Brain pericyte (primary cell): ENCODE results near the gene RFX7.
A peak's percentile ranks its signal among the peaks of the same experiment; 100 is the strongest.

Experiments
- DNase-seq: peaks from one replicate; pipeline ENCODE4 v3.0.0-alpha.2; 2012; ENCODE audit warnings: low read depth, low spot score

The RFX7 gene

GRCh38 chr15:56244038-56244810, 545 bp upstream of the RFX7 start:
- DNase-seq: peak; percentile 26

- DNase-seq: no peak
These were observed 1.0 kb downstream of the RFX7 start for GRCh38 chr15:56242576-56243162.

DNA sequence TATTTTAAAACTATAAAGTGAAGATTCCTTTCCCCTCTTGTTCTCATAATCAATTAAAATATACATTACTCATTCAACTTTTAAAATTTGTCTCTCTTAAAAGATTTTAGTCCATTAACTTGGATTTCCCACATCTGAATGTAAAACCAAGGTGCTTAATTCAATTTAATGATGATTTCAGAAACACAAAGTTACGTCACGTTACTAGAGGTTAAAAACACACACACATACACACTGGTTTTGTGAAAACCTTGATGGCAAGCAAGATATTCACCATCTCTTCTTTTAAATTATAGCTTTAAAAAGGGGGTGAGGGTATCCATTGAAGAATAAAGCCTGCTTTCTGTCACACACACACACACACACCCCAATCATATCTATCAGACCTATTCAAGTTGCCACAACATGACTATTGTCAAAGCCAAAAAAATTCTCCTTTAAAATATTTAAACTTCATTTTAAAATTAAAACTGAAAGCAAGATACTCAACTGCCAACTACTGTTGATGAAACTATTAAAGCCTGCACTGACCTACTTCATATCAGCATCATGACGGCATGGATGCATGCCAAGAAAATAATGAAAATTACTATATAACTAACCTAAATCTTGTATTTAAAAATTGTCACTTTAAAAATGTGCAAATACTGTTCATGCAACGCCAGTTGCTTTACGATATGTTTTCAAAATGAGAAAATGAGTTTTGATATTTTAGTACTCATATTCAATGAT, 2.1 kb downstream of the RFX7 start:
- no peak for DNase-seq

DNA sequence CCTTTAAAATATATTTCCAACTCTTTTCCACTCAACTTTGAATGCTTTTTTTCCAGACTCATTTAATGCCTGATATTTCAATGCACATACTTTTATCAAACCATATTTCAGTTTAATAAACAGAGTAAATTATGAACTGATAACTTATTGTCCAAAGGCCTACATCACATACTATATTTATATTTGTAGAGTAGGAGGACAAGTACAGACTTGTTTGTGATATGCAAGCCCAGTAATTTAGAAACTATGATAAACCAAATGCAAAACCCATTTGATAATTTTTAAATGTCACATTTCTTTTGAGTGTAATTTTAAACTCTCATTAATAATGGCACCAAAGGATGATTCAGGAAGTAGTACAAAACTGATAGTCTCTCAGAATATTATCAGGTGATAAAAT, 3.3 kb downstream of the RFX7 start:
- DNase-seq: no peak

- no peak for DNase-seq
These were observed 7.5 kb downstream of the RFX7 start for GRCh38 chr15:56236197-56236596.

- DNase-seq: no peak
These were observed 8.9 kb downstream of the RFX7 start for GRCh38 chr15:56234804-56235203.

- no peak for DNase-seq
These were observed 10.1 kb downstream of the RFX7 start for GRCh38 chr15:56233549-56233948.

- DNase-seq: no peak
These were observed 11.6 kb downstream of the RFX7 start for GRCh38 chr15:56232058-56232457.

GRCh38 chr15:56228854-56229253, 14.8 kb downstream of the RFX7 start:
- no peak for DNase-seq

GRCh38 chr15:56228352-56228751, 15.3 kb downstream of the RFX7 start:
- no peak for DNase-seq

DNA sequence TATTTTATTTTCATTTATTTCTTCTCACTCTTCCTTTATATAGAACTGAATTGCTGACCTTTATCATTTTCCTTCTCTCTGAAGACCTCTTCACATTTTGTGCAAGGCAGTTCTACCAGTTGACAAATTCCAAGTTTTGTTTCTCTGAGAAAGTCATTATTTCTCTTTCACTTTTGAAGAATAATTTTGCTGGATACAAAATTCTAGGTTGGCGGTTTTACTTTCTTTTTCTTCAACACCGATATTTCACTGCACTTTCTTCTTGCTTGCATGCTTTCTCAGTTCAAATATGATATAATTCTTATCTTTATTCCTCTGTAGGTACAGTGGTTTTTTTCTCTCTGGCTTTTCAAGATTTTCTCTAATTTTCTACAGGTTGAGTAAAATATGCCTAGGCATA, 15.9 kb downstream of the RFX7 start:
- DNase-seq: no peak

DNA sequence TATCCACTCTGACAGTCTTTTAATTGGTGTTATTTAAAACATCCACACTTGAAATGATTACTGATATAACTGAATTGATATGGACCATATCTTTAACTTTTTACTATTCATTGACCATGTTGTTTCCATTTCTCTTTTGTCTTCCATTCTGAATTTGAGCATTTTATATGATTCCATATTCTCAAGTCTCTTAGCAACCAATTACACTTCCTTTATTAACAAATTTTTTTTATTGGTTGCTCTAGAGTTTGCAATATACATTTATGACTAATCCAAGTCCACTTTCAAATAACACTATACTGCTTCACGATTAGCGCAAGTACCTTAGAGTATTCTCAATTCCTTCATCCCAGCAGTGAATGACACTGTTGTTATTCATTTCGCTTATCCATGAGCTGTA, 16.4 kb downstream of the RFX7 start:
- no peak for DNase-seq

DNA sequence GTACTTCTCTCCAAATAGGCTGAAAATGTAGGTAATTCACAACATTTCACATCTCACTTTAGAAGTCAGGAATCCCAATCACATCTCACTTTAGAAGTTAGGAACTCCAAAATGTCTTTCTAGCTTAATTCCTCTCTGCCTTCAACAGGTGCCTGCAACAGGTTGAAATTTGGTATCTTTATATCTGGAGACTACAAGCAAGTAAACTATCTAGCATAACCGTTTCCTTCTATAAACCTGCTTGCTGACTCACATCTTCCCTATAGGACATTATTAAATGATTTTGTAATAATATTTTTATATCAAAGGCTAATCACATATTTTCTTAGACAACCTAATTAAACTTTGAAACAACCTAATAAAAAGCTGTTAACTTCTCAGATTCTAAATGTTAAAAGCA, 18.2 kb downstream of the RFX7 start:
- no peak for DNase-seq

GRCh38 chr15:56222302-56222701, 21.4 kb downstream of the RFX7 start:
- DNase-seq: no peak

GRCh38 chr15:56217341-56217740, 26.3 kb downstream of the RFX7 start:
- DNase-seq: no peak

GRCh38 chr15:56215769-56216168, 27.9 kb downstream of the RFX7 start:
- peak; percentile 82 for DNase-seq

GRCh38 chr15:56211960-56212550, 31.6 kb downstream of the RFX7 start:
- DNase-seq: no peak

DNA sequence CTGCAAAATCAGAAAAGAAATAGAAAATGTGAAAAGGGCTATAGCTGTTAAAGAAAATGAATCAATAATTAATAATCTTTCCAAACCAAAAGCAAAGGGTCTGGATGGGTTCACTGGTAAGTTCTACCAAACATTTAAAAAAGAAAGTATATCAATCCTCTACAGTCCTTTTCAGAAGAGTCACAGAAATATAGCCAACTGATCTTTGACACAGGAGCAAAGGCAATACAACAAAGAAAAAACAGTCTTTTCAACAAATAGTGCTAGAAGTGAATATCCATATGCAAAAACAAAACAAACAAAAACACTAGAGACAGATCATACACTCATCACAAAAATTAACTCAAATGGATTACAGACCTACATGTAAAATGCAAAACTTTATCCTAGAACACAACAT, 32.6 kb downstream of the RFX7 start:
- DNase-seq: no peak

- peak; percentile 4 for DNase-seq
These were observed 35.0 kb downstream of the RFX7 start for GRCh38 chr15:56208641-56209155.

DNA sequence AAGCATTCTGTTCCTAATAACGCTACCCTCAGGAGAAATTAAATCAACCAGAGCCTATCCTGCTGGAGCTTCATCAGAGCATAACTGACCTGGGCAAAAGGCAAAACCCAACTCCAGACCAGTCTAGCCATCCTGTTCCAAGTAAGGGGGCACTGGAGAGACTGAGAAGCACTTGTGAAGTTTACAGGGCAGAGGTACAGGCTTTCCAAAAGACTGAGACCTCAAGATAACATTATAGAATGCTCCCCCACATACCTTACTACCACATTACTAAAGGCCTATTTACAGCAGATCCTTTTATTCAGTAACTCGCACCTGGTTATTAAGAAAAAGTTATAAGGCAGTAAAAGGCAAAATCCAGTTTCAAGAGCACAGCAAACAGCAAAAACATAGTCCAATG, 35.5 kb downstream of the RFX7 start:
- no peak for DNase-seq

GRCh38 chr15:56207711-56208110, 36.0 kb downstream of the RFX7 start:
- no peak for DNase-seq

GRCh38 chr15:56207092-56207491, 36.6 kb downstream of the RFX7 start:
- DNase-seq: no peak
